ENCODE data around the gene ABCC12. TPM values are rescaled to one million over a fixed set of nuclear protein-coding genes. Genes with fewer than 3 reads are reported as not detected.

ABCC12 gene
- total and polyA plus RNA-seq, 2 of the 8 experiments (the other 6 are each of a cell fraction or from before 2014, with no cell fraction given): 0.05 TPM; not detected in 1

DNA sequence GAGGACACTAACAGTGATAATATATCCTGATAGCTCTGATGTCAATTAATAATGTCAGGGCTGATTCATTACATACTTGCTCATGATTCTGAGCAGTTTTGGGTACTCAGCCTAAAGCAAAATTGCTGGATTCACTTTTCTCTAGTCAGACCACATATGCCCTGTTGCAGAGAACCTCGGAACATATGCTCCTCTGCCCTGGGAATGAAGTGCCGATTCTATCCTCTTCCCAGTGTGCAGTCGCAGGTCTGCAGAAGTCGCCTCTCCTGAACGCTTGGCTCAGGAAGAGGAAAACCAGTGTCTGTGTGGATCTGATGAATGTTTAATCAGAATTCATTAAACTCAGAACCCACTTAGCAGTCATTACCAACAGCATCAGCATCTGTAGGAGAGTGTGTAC, 34.5 kb downstream of the ABCC12 start:
- no peak overlapping the region for H3K23ac ChIP-seq (ENCODE audit: insufficient read length)
- H3K23me2 ChIP-seq (ENCODE audit: low read depth, low read length): no peaks in the 10 kb centered on the region
- H3K4ac ChIP-seq (replicated peaks; ENCODE audit: insufficient read length, low read depth, low read length): no peak overlapping the region
- H3K56ac ChIP-seq (replicated peaks; ENCODE audit: insufficient read length, low read depth, low read length): no peak overlapping the region
- no peak overlapping the region for H4K5ac ChIP-seq (ENCODE audit: insufficient read length, low read depth, low read length)
- no peaks in the 10 kb centered on the region for H3K79me1 ChIP-seq (ENCODE audit: low read depth, low read length)
- H3K4me3 ChIP-seq (ENCODE audit: extremely low read depth in 1 of 4, insufficient read depth in 2 of 4, low read depth in 3 of 4, low read length in 4 of 4): no peak overlapping the region
- H3K14ac ChIP-seq (ENCODE audit: insufficient read length): no peak overlapping the region
- no peak overlapping the region for H2BK20ac ChIP-seq (ENCODE audit: low read length)
- H3K79me2 ChIP-seq (ENCODE audit: control insufficient read depth in 1 of 2, insufficient read depth in 2 of 2, low read length in 2 of 2): no peaks in the 10 kb centered on the region
- ChIA-PET POLR2A (ENCODE audit: partially characterized antibody) (no interaction called here), CTCF (ENCODE audit: partially characterized antibody) (interaction anchor here (0.6 to 2.1 kb wide), 2 partner anchors 24 to 44 kb away, joined by 3 to 5 read pairs; no protein-coding TSS in a partner anchor)
- no peaks in the 10 kb centered on the region for H3K27me3 ChIP-seq (replicated peaks in 1 of 4; ENCODE audit: control insufficient read depth in 3 of 4, extremely low read depth in 1 of 4, insufficient read depth in 3 of 4, low read length in 3 of 4)
- H3K4me1 ChIP-seq (replicated peaks in 1 of 4; ENCODE audit: control insufficient read depth in 3 of 4, insufficient read depth in 4 of 4, low read length in 3 of 4): no peaks in the 10 kb centered on the region
- no peak overlapping the region for H2BK12ac ChIP-seq (ENCODE audit: low read depth, low read length)
- H2BK5ac ChIP-seq (ENCODE audit: low read depth, low read length): no peak overlapping the region
- H2AFZ ChIP-seq (ENCODE audit: low read length): no peak overlapping the region
- H2AK5ac ChIP-seq (ENCODE audit: low read depth, low read length): no peak overlapping the region
- no peak overlapping the region; the same call in 1 of the 2 replicates for H4K8ac ChIP-seq (ENCODE audit: extremely low read depth, insufficient read depth, low read length)
- H3K9me3 ChIP-seq (ENCODE audit: insufficient read depth in 2 of 2, low read depth in 1 of 2, low read length in 1 of 2): no peaks in the 10 kb centered on the region
- DNase-seq (ENCODE audit: low read depth in 1 of 2, low spot score in 2 of 2) (no peak), FAIRE-seq (no peak)
- H3K27ac ChIP-seq (ENCODE audit: low read depth, low read length): no peak overlapping the region
- no peak overlapping the region for H3K9ac ChIP-seq (replicated peaks in 1 of 4; ENCODE audit: extremely low read depth in 1 of 4, low read depth in 3 of 4, low read length in 3 of 4)
- WGBS, 2 experiments (ENCODE audit: extremely low coverage in 1 of 2, insufficient coverage in 1 of 2, insufficient read length in 1 of 2, insufficient replicate concordance in 2 of 2, low coverage in 1 of 2, low lambda C conversion rate in 2 of 2, missing lambda C conversion rate in 1 of 2): 91% methylated on average over 5 of the region's 5 CpGs; no CpG with 5 or more reads in 1 of the 2 experiments
- no peaks in the 10 kb centered on the region for H3K36me3 ChIP-seq (ENCODE audit: control insufficient read depth in 2 of 4, insufficient read depth in 4 of 4, low read length in 3 of 4)
- no peak overlapping the region for H3K18ac ChIP-seq (ENCODE audit: extremely low read depth, low read length)
- H2BK15ac ChIP-seq (ENCODE audit: low read length): no peak overlapping the region
- H4K20me1 ChIP-seq (replicated peaks in 1 of 2; ENCODE audit: control insufficient read depth in 1 of 2, insufficient read depth in 2 of 2, low read length in 2 of 2): no peaks in the 10 kb centered on the region
- no peak overlapping the region for H4K91ac ChIP-seq (replicated peaks; ENCODE audit: insufficient read length, low read length)
- no peak overlapping the region for H3K4me2 ChIP-seq (ENCODE audit: insufficient read depth in 1 of 2, low read depth in 2 of 2, low read length in 2 of 2)
- H2BK120ac ChIP-seq (replicated peaks; ENCODE audit: low read depth, low read length): no peak overlapping the region
- TF ChIP-seq POLR2A (IDR thresholded peaks at IDR 0.05; ENCODE audit: control extremely low read depth in 1 of 2, low read depth in 2 of 2, low read length in 2 of 2) (no peak), TEAD4 (IDR thresholded peaks at IDR 0.05; ENCODE audit: low read depth, low read length) (no peak), PHF8 (conservative IDR thresholded peaks at IDR 0.05; ENCODE audit: low read depth, low read length) (no peak), SIN3A (conservative IDR thresholded peaks at IDR 0.05 in 1 of 2, IDR thresholded peaks at IDR 0.05 in 1 of 2; ENCODE audit: low read depth in 1 of 2, low read length in 2 of 2) (no peak), SP1 (IDR thresholded peaks at IDR 0.05; ENCODE audit: low read depth, low read length) (no peak), JUN (IDR thresholded peaks at IDR 0.05; ENCODE audit: low read depth, low read length) (no peak), SIX5 (IDR thresholded peaks at IDR 0.05; ENCODE audit: low read depth, low read length) (no peak), SAP30 (IDR thresholded peaks at IDR 0.05; ENCODE audit: insufficient read depth, insufficient replicate concordance, low read length) (no peak), NRF1 (IDR thresholded peaks at IDR 0.05; ENCODE audit: low read depth, low read length) (no peak), TCF12 (IDR thresholded peaks at IDR 0.05; ENCODE audit: low read depth, low read length) (no peak)
- TF ChIP-seq, protein P1, sequence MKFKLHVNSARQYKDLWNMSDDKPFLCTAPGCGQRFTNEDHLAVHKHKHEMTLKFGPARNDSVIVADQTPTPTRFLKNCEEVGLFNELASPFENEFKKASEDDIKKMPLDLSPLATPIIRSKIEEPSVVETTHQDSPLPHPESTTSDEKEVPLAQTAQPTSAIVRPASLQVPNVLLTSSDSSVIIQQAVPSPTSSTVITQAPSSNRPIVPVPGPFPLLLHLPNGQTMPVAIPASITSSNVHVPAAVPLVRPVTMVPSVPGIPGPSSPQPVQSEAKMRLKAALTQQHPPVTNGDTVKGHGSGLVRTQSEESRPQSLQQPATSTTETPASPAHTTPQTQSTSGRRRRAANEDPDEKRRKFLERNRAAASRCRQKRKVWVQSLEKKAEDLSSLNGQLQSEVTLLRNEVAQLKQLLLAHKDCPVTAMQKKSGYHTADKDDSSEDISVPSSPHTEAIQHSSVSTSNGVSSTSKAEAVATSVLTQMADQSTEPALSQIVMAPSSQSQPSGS (IDR thresholded peaks at IDR 0.05; ENCODE audit: low read length): no peak
- TF ChIP-seq, protein P2, sequence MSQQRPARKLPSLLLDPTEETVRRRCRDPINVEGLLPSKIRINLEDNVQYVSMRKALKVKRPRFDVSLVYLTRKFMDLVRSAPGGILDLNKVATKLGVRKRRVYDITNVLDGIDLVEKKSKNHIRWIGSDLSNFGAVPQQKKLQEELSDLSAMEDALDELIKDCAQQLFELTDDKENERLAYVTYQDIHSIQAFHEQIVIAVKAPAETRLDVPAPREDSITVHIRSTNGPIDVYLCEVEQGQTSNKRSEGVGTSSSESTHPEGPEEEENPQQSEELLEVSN (IDR thresholded peaks at IDR 0.05): no peak

Data from H1 (cell line).